Astrocyte of the spinal cord (primary cell): Measurements from ENCODE around the gene TBC1D3D.
"Not testable (repeated sequence)": the region's sequence is repeated elsewhere in the genome, so short reads cannot be mapped to it uniquely, and the experiment has no call there.

Source experiments
- DNase-seq: peaks from one replicate; pipeline ENCODE4 v3.0.0; 2011; ENCODE audit warnings: low read depth, low spot score
- H3K4me3 ChIP-seq: 2 replicates; pipeline ENCODE4 v1.5.1; 2011; ENCODE audit warnings: low read depth, mild to moderate bottlenecking, low read length, moderate library complexity
- in situ Hi-C: cut with HindIII; loops from 2 replicates; pipeline ENCODE4 v1.10.0; 2017; ENCODE audit warnings: low sequenced_read_pairs

TBC1D3D gene

DNA sequence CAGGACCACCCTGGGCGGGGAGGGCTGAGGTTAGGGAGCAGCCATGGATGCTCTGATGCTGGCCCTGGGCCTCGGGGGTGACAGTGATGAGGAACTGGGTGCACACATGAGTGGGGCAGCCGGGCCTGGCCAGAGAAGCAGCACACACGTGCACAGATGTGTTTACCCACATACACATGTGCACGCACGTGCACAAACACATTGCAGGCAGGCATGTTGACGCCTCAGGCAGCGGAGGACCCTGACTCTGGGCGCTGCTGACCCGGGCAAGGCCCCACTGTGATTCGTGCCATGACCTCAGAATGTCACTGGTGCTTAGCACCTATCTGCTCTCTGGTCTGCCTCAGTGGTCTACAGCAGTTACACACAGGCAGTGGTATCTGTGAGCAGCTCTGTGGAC lies at the start of gene TBC1D3D:
TSS of gene TBC1D3D (plus strand) at position 301 of the 400 bp plus-strand sequence. CDS start 1,585 bp downstream, outside the sequence.
- in situ Hi-C loops, DNase-seq, H3K4me3 ChIP-seq: not testable (repeated sequence)

GRCh38 chr17:37988960-37989359 lies 14.8 kb upstream of the TBC1D3D start, which contains the start of gene TBC1D3L:
Gene TBC1D3L (minus strand): TSS chr17:37989060. CDS start chr17:37987520, 1,540 bp downstream.
- H3K4me3 ChIP-seq, DNase-seq, in situ Hi-C loops: not testable (repeated sequence)
